GM03348 (cell line): ENCODE data around the gene CYP11A1.
A peak's percentile ranks its signal among the peaks of the same experiment; 100 is the strongest.

Source experiments
- DNase-seq: peaks from one replicate; pipeline ENCODE4 v3.0.0; 2012; ENCODE audit warnings: low spot score

Gene CYP11A1

GRCh38 chr15:74388363-74388951, 21.0 kb upstream of the CYP11A1 start:
- no peak for DNase-seq

DNA sequence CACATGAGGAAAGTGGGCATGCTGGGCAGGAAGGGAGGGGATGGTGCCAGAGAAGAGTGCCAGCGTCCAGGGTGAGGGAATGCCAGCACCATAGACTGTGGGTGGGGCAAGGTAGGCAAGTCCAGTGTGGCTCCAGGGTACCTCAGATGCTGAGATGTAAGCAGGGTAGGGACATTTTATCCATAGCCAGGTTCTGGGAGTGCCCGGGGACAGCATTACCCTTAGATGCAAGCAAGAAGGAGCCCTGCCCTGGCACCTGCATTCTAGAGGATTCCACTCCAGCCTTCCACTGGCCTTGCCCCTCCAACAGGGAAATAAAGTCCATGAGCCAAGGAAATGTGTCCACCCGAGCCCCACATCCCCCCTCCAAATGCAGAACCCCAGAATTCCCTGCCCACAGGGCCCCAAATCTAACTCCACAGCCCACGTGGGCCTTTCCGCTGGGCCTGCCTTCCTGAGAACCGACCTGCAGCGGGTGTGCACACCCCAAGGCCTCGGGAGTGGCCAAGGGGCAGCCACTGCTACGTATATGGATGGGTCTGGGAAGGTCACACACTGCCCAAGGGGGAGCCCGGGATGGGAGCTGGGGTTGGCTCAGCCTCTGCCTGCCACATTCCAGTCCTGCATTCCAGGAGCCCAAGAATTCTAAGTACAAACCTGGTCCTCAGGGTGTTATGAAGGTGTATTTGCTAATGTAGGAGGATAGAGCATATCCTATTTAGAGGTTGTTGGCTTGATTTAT, 20.3 kb upstream of the CYP11A1 start:
- DNase-seq = no peak

GRCh38 chr15:74387141-74387541, 19.7 kb upstream of the CYP11A1 start:
- DNase-seq = no peak

- no peak for DNase-seq
Measured at GRCh38 chr15:74386496-74387140, 19.2 kb upstream of the CYP11A1 start.

GRCh38 chr15:74385733-74386132, 18.3 kb upstream of the CYP11A1 start:
- DNase-seq = no peak

GRCh38 chr15:74384881-74385643, 17.6 kb upstream of the CYP11A1 start:
- DNase-seq = peak; percentile 53

- DNase-seq = no peak
Measured at GRCh38 chr15:74384566-74384880, 17.1 kb upstream of the CYP11A1 start.

GRCh38 chr15:74383695-74384565, 16.5 kb upstream of the CYP11A1 start:
- DNase-seq = no peak

DNA sequence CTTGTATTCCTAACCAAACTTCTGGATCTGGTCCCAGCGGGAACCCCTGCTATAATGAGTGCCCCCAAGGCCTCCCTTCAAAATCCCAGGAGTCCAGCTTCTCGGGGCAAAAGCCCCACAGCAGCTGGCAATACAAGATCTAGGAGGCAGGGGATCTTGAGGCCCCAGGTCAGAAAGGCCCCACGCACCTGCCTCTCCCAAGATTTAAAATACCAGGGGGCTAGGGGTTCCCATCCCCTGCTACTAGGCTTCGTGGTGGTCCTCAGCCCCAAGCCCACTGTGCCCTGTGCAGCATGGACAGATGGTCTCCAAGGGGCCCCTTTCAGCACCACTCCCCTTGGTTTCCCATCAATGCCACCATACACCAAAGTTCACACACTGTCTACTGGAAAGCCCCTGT, 15.8 kb upstream of the CYP11A1 start:
- DNase-seq = no peak

- peak; percentile 95 for DNase-seq
Measured at GRCh38 chr15:74382004-74382816, 14.8 kb upstream of the CYP11A1 start.

DNA sequence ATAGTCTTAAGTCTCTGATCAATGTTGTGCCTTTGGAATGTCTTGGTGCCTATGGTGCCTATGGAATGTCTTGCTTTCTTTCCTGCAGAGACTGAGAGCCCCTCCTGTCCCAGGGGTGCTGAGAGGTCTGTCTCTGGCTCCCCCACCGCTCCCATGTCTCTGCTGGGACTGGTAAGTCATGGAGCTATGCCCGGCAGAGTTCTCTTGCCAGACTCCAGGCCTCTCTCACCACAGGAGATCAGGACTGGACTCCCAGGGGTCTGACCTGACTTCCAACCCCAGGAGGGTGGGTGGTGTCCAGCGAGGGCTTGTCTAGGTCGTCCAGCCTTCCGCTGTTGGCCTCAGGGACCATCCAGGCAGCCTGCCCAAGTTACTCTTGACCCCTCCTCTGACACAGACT, 14.0 kb upstream of the CYP11A1 start:
- DNase-seq = no peak

DNA sequence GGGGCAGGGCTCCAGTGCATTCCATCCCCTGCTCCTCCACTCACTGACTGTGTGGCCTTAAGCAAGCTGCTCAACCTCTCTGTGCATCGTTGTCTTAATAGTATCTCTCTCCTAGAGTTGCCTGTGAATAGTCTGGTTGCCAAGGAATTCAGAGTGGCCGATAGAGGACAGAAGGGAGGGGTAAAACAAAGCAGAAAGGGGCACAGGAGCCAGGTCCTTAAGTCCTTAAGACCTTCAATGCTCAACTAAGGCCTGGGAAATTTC, 13.7 kb upstream of the CYP11A1 start:
- DNase-seq = no peak

GRCh38 chr15:74380361-74381189, 13.1 kb upstream of the CYP11A1 start:
- no peak for DNase-seq

DNA sequence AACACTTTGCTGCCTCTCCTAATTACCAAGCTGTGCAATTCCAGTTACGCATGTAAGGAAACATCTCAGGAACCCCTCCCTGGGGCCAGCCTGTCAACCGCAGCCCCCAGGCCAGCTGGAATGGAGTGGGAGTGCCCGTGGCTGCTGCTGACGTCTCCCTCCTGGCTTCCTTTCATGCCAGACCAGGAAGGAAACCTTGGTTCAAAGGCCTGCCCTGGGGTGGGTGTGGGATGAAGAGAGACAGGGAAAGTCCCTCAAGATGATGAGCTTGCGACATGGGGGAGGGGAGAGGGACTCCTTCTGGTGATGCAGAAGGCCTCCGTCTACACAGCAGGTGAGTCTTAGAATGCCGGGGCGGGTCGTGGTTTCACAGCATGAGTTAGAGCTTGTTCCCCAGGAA, 11.4 kb upstream of the CYP11A1 start:
- DNase-seq = peak; percentile 55

DNA sequence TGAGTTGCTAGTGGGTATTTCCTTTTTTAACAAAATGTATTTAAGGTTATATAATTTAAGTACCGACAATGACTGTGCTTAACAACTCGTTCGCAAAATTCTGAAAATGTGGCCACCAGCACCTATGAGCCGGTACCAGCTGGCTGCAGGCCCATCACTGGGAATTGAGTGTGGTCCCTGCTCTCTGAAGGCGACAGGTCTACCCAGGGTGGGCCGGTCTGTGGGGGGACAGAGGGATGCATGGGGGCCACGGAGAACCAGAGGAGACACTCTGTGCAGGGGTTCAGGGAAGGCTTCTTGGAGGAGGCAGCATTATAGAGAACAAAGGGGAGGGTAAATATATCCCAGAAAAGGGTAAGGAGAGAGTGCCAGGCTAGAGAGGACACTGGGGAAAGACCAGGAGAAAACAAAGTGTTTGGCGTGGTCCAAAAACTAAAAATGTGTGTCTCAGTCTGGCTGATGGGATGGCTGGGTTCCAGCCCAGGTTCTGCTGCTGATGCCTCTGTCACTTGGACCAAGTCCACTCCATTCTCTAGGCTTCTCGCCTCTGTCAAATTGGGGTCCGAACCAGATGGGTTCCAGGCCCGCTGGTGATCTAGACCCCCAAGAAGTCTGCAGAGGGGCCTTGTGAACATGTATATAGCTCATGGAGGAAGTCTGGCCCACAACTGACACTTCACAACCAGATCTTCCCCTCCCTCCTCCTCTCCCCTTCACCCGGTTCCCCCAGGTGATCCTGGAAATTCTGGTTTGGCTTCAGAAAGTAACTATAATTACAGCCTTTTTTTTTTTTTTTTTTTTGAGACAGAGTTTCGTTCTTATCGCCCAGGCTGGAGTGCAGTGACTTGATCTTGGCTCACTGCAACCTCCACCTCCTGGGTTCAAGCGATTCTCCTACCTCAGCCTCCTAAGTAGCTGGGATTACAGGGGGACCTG, 10.7 kb upstream of the CYP11A1 start:
- no peak for DNase-seq

DNA sequence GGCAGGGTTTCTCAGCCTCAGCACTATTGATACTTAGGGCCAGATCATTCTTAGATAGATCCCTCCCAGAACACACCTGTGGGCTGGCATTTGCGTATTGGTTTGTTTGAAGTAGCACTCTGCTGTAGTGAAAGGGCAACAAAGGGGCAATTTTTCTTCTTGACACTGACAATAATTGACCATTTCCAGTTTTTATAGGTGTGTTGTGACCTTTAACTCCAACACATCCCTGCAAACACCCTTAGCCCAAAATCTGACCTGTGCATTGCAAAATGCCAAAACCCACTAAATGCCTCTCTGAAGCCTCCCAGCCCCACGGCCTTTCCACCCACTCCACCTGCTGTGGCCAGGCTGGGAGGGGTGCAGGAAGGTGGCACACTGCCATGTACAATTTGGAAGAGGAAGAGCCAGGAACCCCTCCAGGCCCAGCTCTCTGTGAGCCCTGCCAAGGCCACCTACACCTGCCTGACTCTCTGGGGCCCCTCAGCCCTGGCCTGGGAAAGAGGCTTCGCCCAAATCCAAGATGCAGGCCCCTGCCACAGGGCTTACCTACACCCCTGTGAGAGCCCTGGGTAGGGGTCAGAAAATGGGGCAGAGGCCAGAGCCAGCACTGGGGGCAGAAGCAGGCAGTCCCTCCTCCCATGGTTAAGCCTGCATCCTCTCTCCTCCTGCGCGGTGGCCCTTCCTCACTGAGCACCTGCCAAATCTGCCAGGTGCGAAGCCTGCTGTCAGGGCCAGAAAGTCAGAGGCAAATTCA, 9.6 kb upstream of the CYP11A1 start:
- DNase-seq = no peak

- no peak for DNase-seq
Measured at GRCh38 chr15:74376226-74376625, 8.8 kb upstream of the CYP11A1 start.

DNA sequence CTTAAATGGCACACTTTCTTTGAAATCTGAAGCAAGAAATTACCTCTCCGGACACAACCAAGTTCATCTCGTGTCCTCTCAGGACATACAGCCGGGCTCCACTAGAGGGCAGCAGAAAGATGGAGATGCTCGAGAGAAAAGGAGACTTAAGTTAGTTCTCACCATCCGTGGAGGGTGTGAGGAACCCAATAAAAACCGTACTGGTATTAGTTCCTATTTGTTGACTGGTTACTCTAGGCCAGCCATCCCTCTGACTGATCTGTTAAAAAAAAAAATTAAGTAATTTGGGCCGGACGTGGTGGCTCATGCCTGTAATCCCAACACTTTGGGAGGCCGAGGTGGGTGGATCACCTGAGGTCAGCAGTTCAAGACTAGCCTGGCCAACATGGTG, 7.9 kb upstream of the CYP11A1 start:
- DNase-seq = peak; percentile 83
